K562 (cell line): Measurements from ENCODE around the gene RHOV. TPM values are rescaled to one million over a fixed set of nuclear protein-coding genes. Genes with fewer than 3 reads are reported as not detected.

ENCODE experiments used
- BRD4 ChIP-seq: fragments of 200-600 bp; sonication (generic); IDR thresholded peaks from 2 replicates; pipeline ENCODE4 v1.6.1; 2017; ENCODE audit warnings: inconsistent platforms
- BRF1 ChIP-seq: IDR thresholded peaks from 3 replicates; pipeline ENCODE4 v1.6.1; 2011; ENCODE audit warnings: borderline replicate concordance, mild to moderate bottlenecking; ENCODE audit not compliant: insufficient read length; ENCODE audit errors: extremely low read depth
- CBX5 ChIP-seq: IDR thresholded peaks from 2 replicates; pipeline ENCODE4 v1.6.1; 2014; ENCODE audit warnings: low read depth, borderline replicate concordance
- CREB3L1 ChIP-seq: fragments of 450-650 bp; IDR thresholded peaks from 2 replicates; pipeline ENCODE4 v1.6.1; 2014; ENCODE audit warnings: low read depth, mild to moderate bottlenecking, moderate library complexity, borderline replicate concordance
- EP300 ChIP-seq: IDR thresholded peaks from 2 replicates; pipeline ENCODE4 v1.6.1; 2012; ENCODE audit warnings: low read length, improper control_type of control experiment
- ETS1 ChIP-seq: conservative IDR thresholded peaks from 2 replicates; pipeline ENCODE4 v1.6.1; 2011; ENCODE audit warnings: low read depth, mild to moderate bottlenecking, low read length; ENCODE audit not compliant: control insufficient read depth
- MAFG ChIP-seq: fragments of 450-650 bp; conservative IDR thresholded peaks from 2 replicates; pipeline ENCODE4 v1.6.1; 2016; ENCODE audit warnings: missing genetic modification characterization, missing compliant biosample characterization
- MNT ChIP-seq, 2 experiments: fragments of 450-650 bp; conservative IDR thresholded peaks; 2 replicates each; pipeline ENCODE4 v1.6.1; 2017; ENCODE audit warnings: mild to moderate bottlenecking in 2 of 2, moderate library complexity in 2 of 2
- MXI1 ChIP-seq: IDR thresholded peaks from 2 replicates; pipeline ENCODE4 v1.6.1; 2011; ENCODE audit warnings: low read depth, mild to moderate bottlenecking, improper control_type of control experiment, low read length
- MYC ChIP-seq, 2 experiments: fragments of 250-450 bp in 1 of 2; sonication (Bioruptor Pico) in 1 of 2; IDR thresholded peaks; 2 replicates each; pipeline versions ENCODE4 v1.5.1 to v1.6.1; 2012 to 2021; ENCODE audit warnings: low read depth in 2 of 2, borderline replicate concordance in 1 of 2, improper control_type of control experiment in 1 of 2, low read length in 1 of 2, mild to moderate bottlenecking in 1 of 2, moderate library complexity in 1 of 2
- RCOR1 ChIP-seq, 2 experiments: IDR thresholded peaks; 2 replicates each; pipeline ENCODE4 v1.6.1; 2012; ENCODE audit warnings: low read depth in 2 of 2, low read length in 2 of 2, borderline replicate concordance in 1 of 2, improper control_type of control experiment in 1 of 2
- SMARCA5 ChIP-seq: fragments of 450-650 bp; IDR thresholded peaks from 2 replicates; pipeline ENCODE4 v1.6.1; 2016
- TBP ChIP-seq: optimal IDR thresholded peaks from 2 replicates; pipeline ENCODE3; 2011; ENCODE audit warnings: low read depth, low read length, improper control_type of control experiment
- TEAD1 ChIP-seq, 2 experiments: fragments of 450-650 bp in 1 of 2; sonication (generic) in 1 of 2; formaldehyde crosslinking; IDR thresholded peaks; 2 replicates each; pipeline versions ENCODE4 v1.4.0 to v1.8.0; 2020 to 2022; ENCODE audit warnings: mild to moderate bottlenecking in 2 of 2, missing genetic modification reagents in 1 of 2
- TOE1 ChIP-seq, 2 experiments: fragments of 450-650 bp in 1 of 2; sonication (generic) in 1 of 2; formaldehyde crosslinking in 1 of 2; IDR thresholded peaks; 2 replicates each; pipeline versions ENCODE4 v1.7.1 to v1.8.0; 2016 to 2022; ENCODE audit warnings: borderline replicate concordance in 2 of 2, mild to moderate bottlenecking in 2 of 2, antibody characterized with exemption in 1 of 2, inconsistent platforms in 1 of 2, low read depth in 1 of 2, missing genetic modification reagents in 1 of 2, moderate library complexity in 1 of 2
- TRIM25 ChIP-seq: fragments of 450-650 bp; IDR thresholded peaks from 2 replicates; pipeline ENCODE4 v1.7.0; 2016; ENCODE audit warnings: borderline replicate concordance
- ZNF277 ChIP-seq: fragments of 250-450 bp; sonication (Bioruptor Pico); IDR thresholded peaks from 2 replicates; pipeline ENCODE4 v1.8.0; 2022; ENCODE audit warnings: inconsistent platforms, mild to moderate bottlenecking, moderate library complexity, borderline replicate concordance
- ZNF766 ChIP-seq: fragments of 200-800 bp; sonication (Bioruptor generic); conservative IDR thresholded peaks from 2 replicates; pipeline ENCODE4 v1.6.1; 2016; ENCODE audit warnings: missing genetic modification characterization, missing compliant biosample characterization
- polyA plus RNA-seq, 8 experiments: library from polyadenylated mRNA; depleted of rRNA in 4 of 8; stranded (reverse) in 5 of 8; unstranded in 3 of 8; fragments of >200 nt; fragmentation: Nextera tagmentation in 2 of 8; fragmentation: Illumina TruSeq in 1 of 8; extraction: Ambion mirVana in 2 of 8; extraction: Trizol in 1 of 8; gene quantifications; 2 replicates each; pipeline versions ENCODE4 v1.2.1 to v1.2.3, GENCODE V29; 2011 to 2014; ENCODE audit warnings: inconsistent platforms in 1 of 8, missing spikeins in 1 of 8
- total RNA-seq, 7 experiments: library from RNA; depleted of rRNA in 6 of 7; stranded (reverse); fragments of >200 nt in 6 of 7; fragmentation: Illumina TruSeq in 2 of 7; extraction: Trizol in 2 of 7; gene quantifications; 2 replicates each; pipeline versions ENCODE4 v1.2.1 to v1.2.3, GENCODE V29; 2011 to 2021; ENCODE audit warnings: low replicate concordance in 1 of 7

RHOV gene
- total and polyA plus RNA-seq, 9 of the 15 experiments (the other 6 are each of a cell fraction or from before 2014, with no cell fraction given) = 0.08 to 2.0 (median 1.1) TPM

GRCh38 chr15:40847223-40847961, 26.6 kb downstream of the RHOV start (continued):
- TF ChIP-seq ZNF277 (CRISPR knock-in tag) (no peak), TEAD1 (CRISPR knock-in tag; IDR thresholded peaks at IDR 0.05) (peak; percentile 31 to 76; a peak in 1 of 4 replicates), MYC (IDR thresholded peaks at IDR 0.05; ENCODE audit: low read depth, low read length) (0 out of 2 replicates have a peak, but pooled peaks have one; percentile 37), MYC (CRISPR knock-in tag; IDR thresholded peaks at IDR 0.05; ENCODE audit: borderline replicate concordance, low read depth) (no peak), MXI1 (no peak), TRIM25 (no peak), BRF1 (no peak), BRD4 (no peak), TBP (peak; percentile 34), MNT (conservative IDR thresholded peaks at IDR 0.05) (no peak), EP300 (peak; percentile 44; the same call in 1 of the 2 replicates), ETS1 (no peak), ZNF766 (no peak), CREB3L1 (no peak), TOE1 (IDR thresholded peaks at IDR 0.05; ENCODE audit: borderline replicate concordance) (0 out of 2 replicates have a peak, but pooled peaks have one; percentile 26), TOE1 (CRISPR knock-in tag; IDR thresholded peaks at IDR 0.05; ENCODE audit: borderline replicate concordance, low read depth) (no peak), SMARCA5 (peak; percentile 83; the same call in 1 of the 2 replicates), RCOR1 (IDR thresholded peaks at IDR 0.05; ENCODE audit: borderline replicate concordance in 1 of 2, low read depth in 2 of 2, low read length in 2 of 2) (peak in 1 of 2 experiments; percentile 89; a peak in 2 of 4 replicates), CBX5 (no peak), MAFG (tag) (no peak)
